SK-N-MC (cell line): ENCODE data around the gene SSBP2.

Experiments
- EZH2 ChIP-seq: fragments of 200-600 bp; sonication (generic); IDR thresholded peaks from one replicate; pipeline ENCODE4 v1.6.1; 2017; ENCODE audit warnings: antibody characterized with exemption
- POLR2AphosphoS5 ChIP-seq: IDR thresholded peaks from 2 replicates; pipeline ENCODE4 v1.6.1; 2012; ENCODE audit warnings: mild to moderate bottlenecking, low read depth, low read length, borderline replicate concordance

DNA sequence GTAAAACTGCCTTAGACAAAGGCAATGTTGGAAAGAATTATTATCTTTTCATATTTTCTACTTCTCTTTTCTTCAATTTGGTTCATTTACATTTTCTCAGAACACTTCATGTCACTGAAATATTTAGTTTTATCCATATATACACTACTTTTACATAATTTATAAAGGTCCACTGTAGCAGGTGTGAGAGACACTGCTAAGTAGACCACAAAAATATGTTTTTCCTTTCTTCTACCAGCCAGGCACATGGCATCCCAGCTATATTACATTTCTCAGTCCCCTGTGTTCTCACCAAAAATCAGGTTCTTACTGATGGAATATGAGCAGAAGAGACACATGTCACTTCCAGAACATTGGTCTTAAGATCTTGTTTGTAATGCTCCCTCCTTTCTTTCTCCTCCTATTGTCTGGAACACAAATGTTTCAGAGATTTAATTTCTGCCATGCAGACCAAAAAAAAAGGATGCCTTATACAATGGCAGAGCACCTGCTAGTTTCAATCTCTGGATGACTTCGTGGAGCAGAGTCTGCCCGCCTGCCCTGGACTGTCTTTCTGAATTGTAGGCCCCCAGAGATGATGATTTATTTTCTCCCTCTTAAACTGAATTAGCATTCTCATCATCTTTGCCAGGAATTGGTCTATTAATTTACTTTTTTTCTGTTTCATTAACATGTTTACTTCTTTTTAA lies 231.5 kb downstream of the SSBP2 start:
- TF ChIP-seq POLR2AphosphoS5 (no peak), EZH2 (no peak)
